ENCODE measurements around the gene WDFY4.

DNA sequence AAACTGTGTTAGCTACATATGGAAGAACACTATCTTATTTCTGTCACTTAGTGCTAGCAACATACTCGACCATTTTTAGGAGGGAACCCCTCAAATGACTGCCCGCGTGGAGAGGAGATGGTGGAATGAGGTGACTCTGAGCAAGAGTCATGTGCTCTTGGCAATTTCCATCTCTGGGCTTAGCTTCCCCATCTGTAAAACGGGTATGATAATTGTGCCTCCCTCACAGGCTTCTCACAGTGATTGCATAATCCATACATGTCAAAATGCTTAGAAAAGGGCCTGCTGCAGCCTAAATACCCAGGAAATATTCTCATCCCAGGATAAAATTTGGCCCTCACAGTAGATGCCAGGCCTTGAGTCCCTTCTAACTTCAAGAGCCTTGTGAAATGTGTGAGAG lies 86.6 kb downstream of the WDFY4 start:
- TF ChIP-seq, protein P1, sequence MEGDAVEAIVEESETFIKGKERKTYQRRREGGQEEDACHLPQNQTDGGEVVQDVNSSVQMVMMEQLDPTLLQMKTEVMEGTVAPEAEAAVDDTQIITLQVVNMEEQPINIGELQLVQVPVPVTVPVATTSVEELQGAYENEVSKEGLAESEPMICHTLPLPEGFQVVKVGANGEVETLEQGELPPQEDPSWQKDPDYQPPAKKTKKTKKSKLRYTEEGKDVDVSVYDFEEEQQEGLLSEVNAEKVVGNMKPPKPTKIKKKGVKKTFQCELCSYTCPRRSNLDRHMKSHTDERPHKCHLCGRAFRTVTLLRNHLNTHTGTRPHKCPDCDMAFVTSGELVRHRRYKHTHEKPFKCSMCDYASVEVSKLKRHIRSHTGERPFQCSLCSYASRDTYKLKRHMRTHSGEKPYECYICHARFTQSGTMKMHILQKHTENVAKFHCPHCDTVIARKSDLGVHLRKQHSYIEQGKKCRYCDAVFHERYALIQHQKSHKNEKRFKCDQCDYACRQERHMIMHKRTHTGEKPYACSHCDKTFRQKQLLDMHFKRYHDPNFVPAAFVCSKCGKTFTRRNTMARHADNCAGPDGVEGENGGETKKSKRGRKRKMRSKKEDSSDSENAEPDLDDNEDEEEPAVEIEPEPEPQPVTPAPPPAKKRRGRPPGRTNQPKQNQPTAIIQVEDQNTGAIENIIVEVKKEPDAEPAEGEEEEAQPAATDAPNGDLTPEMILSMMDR (IDR thresholded peaks at IDR 0.05) = no peak
- TF ChIP-seq POLR2A (IDR thresholded peaks at IDR 0.05) (no peak), EP300 (IDR thresholded peaks at IDR 0.05; ENCODE audit: low read depth) (no peak), POLR2AphosphoS5 (IDR thresholded peaks at IDR 0.05) (no peak)
